Midbrain (tissue), 1 donor: ENCODE measurements around the gene RHBDF1.

Experiments used
- DNase-seq: peaks from one replicate; lab custom pipeline; 2025; lab: John Stamatoyannopoulos, UW

Gene RHBDF1

DNA sequence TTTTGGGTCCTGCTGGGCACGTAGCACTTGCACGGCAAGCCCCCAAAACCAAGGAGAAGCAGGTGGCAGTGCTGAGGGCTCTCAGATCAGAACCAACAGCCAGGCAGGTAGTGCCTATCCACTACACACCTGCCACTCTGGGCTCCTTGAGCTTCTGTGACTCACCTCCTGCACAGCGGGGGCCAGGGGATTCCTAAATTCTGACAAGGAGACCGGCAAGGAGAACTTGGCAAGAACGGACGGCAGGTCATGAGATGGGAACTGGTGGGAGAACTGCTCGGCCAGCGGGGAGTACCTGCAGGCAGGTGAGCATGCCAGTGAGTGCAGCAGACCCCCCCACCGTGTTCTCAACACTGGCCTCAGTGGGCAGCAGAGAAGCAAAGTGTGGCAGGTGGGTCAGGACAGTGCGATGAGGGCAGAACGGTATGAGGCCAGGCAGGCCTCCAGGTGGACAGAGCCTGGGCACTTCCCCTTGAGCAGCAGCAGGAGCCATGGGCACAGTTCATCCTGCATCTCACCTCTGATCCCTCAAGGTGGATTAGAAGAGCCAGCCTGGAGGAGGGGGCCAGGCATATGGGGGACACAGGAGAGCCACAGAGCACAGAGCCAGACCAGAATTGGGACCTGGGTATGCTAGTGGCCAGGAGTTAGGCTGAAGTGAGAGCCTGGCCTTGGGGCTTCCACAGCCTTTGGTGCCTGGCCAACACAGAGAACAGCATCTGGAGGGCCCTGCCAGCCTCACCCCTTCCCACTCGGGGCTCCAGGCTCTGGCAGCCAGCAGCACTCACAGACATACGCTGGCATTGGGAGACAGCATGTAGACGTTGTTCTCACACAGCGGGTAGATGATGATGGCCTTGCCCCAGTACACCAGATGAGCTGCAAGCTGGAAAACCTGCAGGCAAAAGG is 20.3 kb upstream of the RHBDF1 start:
- no peak for DNase-seq

DNA sequence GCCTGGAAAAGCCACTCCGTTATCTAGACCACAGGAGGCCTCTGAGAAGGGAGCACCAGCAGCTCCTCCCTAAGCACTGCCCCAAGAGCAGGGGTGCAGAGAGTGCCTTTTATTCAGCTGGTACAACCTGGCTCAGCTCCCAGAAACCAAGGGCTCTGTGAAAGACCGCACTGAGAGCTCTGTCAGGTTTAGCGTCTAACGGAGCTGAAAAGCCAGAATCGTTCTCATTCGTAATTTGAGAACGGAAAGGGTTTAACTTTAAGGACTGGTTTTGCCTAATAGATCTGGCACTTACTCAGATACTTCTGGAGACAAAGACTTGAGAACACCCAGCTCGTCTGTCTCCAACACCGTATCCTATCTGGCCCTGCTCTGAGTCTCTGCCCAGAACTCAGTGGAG is 19.1 kb upstream of the RHBDF1 start:
- peak; percentile 86 for DNase-seq

DNA sequence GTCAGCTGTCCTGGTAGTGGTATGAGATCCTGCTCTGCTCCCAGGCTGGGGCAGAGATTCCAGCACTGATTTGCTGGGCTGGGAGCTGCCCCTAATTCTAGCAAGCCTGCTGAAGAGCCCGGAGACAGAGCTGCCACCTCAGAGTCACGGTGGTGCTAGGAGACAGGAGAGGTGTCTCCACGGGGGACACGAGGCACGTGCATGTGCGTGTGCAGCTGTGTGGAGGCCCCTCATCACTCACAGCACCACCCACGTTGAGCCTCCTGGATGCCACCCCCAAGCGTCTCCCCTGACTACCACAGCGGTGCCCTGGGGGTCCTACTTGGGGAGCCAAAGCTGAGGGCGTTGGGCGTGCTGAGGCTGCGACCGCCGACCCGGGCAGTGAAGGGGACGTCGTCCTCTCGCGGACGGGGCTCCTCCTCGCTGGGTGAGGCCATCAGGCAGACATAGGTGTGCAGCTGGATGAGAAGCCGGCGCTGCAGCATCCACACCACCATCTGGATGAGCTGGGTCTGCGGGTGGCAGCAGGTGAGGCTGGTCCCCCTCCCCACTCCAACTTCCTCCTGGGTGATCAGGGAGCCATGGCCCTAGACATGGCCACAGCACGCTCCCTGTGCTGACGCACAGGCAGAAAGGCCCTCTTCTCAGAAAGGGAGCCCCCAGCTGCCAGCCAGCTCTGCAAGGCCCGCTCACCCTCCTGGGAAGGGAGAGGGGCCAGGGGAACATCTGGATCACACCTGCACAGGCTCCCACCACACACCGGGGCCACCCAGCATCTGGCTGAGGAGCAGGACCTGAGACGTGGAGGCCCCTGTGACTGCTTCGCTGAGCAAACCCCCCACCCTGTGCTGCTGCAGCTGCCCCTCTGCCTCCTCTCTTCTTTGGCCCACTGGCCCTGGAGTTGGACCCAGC is 17.2 kb upstream of the RHBDF1 start:
- no peak for DNase-seq

DNA sequence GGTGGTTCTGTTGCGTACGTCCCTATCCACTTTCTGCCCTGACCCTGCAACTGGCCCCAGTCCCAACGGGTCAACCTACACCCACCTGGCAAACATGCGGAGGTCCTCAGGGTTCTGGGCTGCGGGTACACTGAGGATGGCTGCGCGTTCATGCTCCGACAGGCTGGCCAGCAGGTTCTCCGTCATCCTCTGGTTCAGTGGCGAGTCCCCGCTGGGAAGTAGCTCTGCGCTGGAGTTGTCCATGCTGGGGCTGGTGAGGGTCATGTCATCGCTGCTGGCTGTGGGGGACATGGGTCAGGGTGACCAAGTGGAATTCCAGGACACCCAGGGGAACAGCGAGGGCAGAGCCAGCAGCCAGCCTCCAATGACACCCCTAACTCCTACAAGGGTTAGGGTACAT is 16.2 kb upstream of the RHBDF1 start:
- DNase-seq: no peak

DNA sequence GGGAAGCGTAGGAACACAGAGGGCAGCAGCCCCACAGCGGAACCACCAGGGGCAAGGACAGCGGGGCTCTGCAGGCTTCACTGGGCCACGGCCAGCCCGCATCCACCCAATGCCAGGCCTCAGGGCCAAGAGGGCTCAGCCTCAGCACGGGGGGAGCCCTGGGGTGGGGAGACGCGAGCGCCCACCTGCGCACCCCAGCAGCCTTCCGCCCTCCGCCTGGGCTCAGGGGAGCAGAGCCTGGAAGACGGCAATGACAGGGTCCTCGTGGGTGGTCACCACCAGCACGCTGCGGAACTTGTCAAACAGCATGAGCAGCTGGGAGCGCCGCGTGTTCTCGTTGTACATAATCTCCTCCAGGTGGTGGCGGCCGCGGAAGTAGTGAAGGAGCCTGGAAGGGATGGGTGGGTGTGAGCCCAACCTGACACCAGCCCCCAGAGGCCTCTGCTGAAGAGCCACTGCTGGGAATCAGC is 14.1 kb upstream of the RHBDF1 start:
- DNase-seq: no peak

DNA sequence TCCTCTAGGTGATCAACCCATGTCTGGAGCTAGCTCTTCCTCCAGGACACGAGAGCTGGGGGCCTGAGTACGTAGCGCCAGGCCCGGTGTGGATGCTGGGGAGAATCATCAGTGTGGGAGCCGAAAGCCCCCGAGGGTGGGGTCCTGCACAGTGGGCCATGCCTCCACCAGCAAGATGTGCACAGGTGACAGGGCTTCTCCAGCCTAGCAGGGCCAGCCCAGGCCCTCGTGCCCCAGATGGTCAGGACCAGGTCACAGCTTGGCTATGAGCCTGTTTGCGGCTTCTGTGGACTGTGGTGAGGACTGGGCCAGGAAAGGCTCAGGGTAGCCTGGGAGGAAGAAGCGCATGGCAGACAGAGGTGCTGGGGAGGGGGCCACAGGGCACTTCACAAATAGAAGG is 13.4 kb upstream of the RHBDF1 start:
- no peak for DNase-seq

DNA sequence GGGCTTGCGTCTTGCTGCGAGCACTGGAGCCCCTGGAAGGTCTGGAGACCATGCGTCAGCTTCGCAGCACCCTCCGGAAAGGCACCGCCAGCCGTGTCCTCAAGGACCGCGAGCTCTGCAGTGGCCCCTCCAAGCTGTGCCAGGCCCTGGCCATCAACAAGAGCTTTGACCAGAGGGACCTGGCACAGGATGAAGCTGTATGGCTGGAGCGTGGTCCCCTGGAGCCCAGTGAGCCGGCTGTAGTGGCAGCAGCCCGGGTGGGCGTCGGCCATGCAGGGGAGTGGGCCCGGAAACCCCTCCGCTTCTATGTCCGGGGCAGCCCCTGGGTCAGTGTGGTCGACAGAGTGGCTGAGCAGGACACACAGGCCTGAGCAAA is 13.0 kb upstream of the RHBDF1 start:
- no peak for DNase-seq

DNA sequence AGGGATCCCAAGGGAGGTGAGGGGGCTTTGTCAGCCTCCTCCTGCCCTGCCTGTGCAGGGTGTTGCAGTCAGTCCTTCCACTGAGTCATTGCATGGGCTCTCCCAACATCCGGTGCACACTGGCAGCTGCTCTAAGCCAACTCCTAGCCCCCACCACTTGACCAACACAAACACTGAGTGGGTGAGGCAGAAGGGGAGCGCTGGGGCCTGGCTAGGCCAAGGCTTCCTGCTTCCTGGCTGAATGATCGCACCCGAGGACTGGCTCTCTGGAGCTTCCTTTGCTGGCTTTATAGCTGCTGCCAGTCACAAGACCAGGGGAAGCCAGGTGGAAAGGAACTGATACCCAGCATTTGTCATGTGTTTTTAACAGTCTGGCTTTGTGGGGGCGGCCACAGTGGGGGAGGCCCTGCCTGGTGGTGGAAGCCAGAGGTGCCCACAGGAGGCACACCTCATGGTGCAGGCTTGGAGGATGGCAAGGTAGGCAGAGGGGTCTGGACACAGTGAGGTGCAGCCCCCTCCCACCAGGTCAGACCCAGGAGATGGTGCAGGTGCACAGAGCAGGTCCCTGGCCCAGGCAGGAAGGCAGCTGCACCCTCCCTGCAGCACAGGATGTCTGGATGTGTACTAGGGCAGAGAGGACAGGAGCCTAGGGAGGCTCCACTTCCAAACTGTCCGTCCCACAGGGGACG is 12.4 kb upstream of the RHBDF1 start:
- DNase-seq: no peak

DNA sequence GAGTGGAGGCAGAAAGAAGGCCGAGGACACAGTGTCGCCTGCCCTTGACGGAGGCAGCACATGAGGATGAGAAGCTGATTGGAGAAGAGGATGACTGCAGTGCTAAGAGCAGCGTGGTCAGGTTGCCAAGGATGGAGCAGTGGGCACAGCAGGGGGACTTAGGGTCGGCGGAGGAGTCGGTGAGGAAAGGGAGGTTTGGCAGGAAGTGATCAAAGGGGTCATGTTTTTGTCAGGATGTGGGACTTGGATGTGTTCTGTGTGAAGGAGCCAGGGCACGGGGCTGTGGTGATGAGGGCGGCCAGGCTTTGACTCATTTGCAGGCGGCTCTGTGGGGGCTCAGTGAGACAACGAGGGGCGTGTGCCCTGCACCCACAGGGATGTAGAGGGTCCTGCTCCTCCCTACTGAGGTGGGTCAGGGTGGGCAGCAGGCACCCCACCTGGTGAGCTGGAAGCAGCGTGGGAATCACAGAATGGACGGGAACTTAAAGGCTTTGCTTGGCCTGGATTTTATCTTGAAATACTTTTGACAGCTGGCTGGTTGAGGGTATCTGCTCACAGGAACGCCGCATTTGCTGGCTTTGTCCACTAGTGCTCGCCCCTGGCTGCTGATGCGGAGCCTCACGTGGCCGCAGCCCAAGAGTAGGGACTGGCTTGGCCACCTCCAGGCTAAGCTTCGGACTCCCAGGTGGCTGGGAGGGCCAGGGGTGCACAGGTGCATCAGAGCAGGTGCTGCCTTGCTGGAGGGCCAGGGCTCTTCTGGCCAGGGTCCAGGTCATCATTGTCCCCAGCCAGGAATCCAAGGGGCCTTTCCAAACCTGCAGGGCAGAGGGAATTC is 11.6 kb upstream of the RHBDF1 start:
- DNase-seq: no peak

DNA sequence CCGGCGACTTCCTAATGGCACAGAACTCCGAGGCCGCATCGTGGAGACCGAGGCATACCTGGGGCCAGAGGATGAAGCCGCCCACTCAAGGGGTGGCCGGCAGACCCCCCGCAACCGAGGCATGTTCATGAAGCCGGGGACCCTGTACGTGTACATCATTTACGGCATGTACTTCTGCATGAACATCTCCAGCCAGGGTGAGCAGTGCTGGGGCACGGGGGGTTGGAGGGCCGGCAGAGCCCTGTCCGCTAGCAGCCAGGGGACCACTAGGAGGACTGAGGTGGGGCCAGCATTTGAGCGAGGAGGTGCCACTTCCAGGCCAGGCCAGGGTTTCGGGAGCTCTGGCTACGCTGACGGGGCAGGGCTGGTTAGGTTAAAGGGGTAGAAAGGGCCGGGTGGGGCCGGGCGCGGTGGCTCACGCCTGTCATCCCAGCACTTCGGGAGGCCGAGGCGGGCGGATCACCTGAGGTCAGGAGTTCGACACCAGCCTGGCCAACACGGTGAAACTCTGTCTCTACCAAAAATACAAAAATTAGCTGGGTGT is 10.7 kb upstream of the RHBDF1 start:
- DNase-seq: no peak

DNA sequence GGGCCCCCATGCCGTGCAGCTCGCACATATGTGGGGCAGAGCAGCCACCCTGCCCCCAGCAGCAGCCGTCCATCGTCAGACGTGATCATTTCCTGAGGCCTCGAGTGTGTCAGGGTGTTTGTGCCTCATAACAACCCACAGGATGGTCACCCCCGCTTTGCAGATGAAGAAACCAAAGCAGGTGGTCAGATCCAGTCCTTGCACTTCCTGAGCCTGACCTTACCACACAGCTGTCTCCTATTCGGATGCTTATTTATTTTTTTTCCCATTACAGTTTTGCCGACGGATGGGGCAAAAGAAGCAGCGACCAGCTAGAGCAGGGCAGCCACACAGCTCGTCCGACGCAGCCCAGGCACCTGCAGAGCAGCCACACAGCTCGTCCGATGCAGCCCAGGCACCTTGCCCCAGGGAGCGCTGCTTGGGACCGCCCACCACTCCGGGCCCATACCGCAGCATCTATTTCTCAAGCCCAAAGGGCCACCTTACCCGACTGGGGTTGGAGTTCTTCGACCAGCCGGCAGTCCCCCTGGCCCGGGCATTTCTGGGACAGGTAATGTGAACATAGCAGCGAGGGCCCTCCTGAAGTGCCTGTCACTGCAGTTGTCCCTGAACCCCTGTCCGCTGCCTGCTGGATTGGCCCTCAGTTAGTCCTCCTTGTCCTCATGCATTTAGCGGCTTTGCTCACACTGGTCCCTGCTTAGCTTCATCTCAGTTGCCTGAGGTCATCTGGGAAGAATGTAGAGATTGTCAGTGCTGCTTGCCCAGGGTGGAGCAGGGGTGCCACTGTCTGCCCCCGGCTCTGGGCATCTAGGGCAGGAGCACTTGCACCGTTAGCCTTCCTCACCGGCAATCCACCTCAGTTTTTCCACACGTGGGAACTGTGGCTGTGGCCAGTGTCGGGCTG is 7.0 kb upstream of the RHBDF1 start:
- DNase-seq: no peak

DNA sequence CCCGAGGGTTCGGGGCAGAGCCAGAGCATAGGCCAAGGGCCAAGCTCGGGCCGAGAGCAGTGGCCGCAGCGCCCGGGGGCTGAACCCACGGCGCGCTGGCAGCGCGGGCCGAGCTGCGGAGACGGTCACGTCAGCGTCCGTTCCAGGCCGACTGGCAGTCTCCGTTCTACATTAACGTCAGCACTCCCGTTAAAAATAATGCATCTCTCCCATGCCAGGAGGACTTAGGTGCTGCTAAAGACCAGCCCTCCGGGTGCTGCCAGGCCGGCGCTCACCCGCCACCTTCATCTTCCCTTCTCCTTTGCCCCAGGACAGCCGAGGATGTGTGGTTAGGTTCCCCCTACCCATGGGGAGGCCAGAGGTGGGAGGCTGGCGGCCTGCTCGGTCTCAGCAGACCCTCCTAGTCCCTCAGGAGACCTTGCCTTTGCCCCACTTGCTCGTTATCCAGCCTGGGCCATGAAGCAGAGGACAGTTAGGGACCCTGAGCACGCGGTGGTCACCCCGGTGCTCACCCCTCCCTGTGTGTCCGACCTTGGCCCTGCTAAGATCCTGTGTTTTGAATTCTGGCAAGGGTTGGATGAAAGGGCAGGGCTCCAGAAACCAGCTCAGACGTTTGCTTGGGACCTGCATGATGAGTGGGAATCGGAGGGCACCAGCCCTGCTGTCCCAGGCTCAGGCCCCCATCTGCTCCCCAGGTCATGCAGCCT is 6.2 kb upstream of the RHBDF1 start:
- DNase-seq: no peak

DNA sequence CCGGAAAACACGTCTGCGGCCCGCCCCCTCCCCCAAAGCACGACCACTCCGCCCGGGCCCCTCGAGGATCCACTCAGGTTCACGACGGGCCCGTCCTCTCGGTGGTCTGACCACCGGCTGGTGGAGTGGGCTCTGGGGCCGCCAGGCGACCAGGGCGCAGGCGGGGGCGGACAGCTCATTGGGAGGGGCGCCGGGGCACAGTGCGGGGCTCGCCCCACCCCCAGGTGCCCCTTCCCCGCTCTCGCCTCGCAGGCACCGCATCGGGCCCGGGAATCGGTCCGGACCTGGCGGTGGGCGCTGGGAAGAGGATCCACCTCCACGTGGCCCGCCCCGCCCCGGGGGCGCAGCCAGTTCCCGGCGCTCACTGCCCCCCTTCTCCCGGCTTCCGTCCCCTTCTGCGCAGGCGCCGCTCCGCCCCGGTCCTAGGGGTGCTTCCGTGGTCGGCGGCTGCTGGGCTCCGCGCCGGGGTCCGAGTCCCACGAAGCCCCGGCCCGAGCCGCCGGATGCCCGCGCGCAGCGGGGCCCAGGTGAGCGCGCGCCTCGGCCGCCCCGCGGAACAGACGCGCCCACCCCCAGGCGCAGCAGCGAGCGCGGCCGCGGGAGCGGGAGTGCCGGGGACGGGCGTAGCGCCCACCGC is 5.5 kb upstream of the RHBDF1 start, which contains the start of gene MPG:
Gene MPG (plus strand): TSS at position 419 of the 637 bp plus-strand sequence. CDS start 85 bp downstream, at position 504.
- peak; percentile 83 for DNase-seq

DNA sequence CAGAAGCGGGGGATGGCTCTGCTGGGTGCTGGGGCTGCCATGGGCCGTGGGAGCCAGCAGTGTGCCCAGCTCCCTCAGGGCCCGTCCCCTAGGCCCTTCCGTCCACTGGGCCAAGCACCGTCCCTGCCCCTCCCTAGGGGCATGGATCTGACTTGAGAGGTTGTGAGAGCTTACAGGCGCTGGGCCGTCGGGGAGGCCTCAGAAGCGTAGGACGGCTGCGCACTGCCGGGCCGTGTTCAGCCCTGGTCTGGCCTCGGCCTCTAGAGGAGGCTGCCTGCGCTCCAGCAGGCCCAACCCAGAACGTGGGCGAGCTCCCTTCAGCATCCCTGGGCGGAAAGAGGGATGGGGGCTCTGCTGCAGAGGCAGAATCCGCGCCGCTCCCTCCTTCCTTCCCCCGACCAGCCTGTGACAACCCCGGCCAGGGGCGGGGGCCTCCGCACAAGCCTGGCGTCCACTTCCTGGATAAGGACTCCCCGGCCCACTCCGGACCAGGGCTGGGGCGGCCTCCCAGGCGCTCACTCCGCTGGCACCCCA is 4.9 kb upstream of the RHBDF1 start:
- no peak for DNase-seq

DNA sequence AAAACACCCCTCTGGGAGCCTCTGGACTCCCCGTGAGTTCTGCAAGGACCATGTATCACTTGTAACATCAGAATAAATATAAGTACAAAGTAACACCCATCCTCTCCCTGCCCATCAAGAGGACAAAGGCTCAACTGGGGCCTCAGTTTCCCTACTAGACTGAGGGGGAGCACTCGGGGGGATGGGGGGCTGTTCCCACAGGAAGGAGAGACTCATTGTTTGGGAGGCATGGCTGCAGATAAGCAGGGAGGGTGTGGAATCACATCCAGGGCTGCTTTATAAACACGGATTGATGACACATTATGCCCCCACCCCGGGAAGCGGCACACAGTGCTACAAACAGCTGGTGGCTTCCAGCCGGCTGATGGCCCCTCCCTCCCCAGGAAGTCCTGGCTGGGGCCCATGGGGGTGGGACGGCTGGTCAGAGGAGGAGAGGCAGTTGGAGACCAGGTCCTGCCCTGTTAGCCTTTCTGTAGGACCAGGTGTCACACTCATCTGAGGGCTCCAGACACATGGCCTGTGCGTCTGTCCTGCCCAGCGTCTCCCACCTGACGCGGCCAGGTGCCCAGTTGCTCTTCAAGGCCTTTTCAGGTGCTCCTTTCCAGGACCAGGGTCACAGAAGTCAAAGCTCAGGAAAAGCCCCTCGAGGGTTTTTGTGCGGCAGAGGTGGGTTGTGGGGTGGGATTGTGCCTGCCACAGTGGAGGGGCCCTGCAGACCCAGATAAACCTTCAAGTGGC is 4.3 kb upstream of the RHBDF1 start:
- DNase-seq: no peak

DNA sequence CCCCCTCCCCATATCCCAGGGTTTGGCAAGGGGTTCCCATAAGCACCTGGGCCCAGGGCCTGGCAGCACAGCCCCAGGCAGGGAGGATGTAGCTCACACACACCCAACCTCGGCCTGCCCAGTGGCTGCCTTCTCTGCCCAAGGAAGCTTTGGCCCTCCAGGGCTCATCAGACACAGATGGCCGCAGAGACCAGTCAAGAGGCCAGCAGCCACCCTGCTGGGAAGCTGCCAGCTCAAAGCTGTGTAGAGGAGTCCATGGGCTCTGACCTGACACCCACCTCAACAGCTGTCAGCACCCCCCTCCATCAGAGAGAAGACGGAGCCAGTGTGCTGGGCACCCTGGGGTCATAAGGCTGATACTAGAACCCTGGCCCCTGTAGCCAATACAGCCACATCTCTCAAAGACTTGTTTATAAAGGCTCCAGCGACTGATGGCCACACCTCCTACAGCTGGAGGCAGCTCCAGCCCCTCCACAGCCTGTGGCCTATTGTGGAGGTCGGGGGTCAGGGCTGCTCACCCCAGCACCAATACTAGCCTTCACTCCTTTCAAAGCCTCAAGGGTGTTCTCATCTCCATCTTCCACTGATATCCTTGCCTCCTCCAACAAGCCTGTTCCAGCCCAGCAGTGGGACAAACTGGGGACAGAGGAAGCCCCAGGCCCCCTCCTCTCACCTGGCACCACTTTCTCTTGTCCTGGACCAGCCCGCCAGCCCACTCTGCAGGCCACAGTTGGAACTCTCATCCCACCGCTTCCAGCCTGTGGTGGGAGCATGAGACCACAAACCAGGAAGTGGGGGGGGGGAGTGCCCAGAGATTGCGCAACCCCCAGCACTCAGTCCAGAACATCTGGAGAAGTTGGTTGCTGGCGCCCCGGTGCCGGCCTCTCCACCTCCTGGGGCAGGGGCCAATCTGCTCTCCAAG is 3.4 kb upstream of the RHBDF1 start:
- DNase-seq: no peak
